Measurements from ENCODE around the gene BNC2.

DNA sequence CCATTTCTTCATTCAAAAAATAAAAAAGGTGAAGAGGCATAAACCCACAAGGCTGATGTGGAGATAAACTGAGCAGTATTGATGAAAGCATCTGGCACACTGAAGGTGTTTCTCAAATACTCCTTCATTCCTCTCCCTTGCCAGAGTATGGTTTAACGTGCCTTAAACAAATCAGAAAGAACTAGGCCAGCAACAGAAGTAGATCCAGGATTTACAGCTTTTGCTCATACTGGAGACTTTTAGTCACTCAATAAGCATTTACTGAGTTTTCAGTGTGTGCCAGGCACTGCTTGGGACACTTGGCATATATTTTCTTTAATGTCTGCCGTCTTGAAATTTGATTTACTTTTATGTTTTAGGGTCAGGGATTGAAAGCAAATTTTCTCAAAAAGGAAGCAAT is 53.0 kb downstream of the BNC2 start:
- TF ChIP-seq, protein P1, sequence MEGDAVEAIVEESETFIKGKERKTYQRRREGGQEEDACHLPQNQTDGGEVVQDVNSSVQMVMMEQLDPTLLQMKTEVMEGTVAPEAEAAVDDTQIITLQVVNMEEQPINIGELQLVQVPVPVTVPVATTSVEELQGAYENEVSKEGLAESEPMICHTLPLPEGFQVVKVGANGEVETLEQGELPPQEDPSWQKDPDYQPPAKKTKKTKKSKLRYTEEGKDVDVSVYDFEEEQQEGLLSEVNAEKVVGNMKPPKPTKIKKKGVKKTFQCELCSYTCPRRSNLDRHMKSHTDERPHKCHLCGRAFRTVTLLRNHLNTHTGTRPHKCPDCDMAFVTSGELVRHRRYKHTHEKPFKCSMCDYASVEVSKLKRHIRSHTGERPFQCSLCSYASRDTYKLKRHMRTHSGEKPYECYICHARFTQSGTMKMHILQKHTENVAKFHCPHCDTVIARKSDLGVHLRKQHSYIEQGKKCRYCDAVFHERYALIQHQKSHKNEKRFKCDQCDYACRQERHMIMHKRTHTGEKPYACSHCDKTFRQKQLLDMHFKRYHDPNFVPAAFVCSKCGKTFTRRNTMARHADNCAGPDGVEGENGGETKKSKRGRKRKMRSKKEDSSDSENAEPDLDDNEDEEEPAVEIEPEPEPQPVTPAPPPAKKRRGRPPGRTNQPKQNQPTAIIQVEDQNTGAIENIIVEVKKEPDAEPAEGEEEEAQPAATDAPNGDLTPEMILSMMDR (IDR thresholded peaks at IDR 0.05) = no peak
- no peak for TF ChIP-seq POLR2A (IDR thresholded peaks at IDR 0.05)
